Stomach smooth muscle (tissue), 2 donors: Measurements from ENCODE around the gene FCRLB.
"Not testable (repeated sequence)": the region's sequence is repeated elsewhere in the genome, so short reads cannot be mapped to it uniquely, and the experiment has no call there.

Experiments
- H3K27ac ChIP-seq: one replicate; pipeline ENCODE4 v1.7.0; 2013; ENCODE audit warnings: mild to moderate bottlenecking, low read length, inconsistent platforms
- H3K27me3 ChIP-seq, 2 donors: one replicate each; pipeline ENCODE4 v1.7.0; 2013; ENCODE audit warnings: low read length in 2 of 2; ENCODE audit not compliant: insufficient read depth in 2 of 2, control insufficient read depth in 1 of 2
- H3K36me3 ChIP-seq, 2 donors: one replicate each; pipeline ENCODE4 v1.7.0; 2013; ENCODE audit warnings: low read length in 2 of 2; ENCODE audit not compliant: control insufficient read depth in 2 of 2, insufficient read depth in 2 of 2
- H3K4me1 ChIP-seq: one replicate; pipeline ENCODE4 v1.7.0; 2013; ENCODE audit warnings: low read length; ENCODE audit not compliant: control insufficient read depth, insufficient read depth
- H3K4me3 ChIP-seq, 2 donors: one replicate each; pipeline ENCODE4 v1.7.0; 2013; ENCODE audit warnings: low read length in 2 of 2
- H3K9ac ChIP-seq, 2 donors: one replicate each; pipeline ENCODE4 v1.7.0; 2013; ENCODE audit warnings: low read length in 2 of 2, mild to moderate bottlenecking in 1 of 2
- H3K9me3 ChIP-seq, 2 donors: one replicate each; pipeline ENCODE4 v1.7.0; 2013; ENCODE audit warnings: low read length in 2 of 2; ENCODE audit not compliant: control insufficient read depth in 2 of 2
- donor health status: healthy.
- donor health status: Pancreatic carcinoma.

FCRLB gene

GRCh38 chr1:161693020-161693712, 28.2 kb upstream of the FCRLB start:
- not testable (repeated sequence) for H3K9me3 ChIP-seq, H3K36me3 ChIP-seq, H3K4me3 ChIP-seq, H3K27me3 ChIP-seq, H3K9ac ChIP-seq, H3K4me1 ChIP-seq, H3K27ac ChIP-seq

- not testable (repeated sequence) for H3K27ac ChIP-seq, H3K36me3 ChIP-seq, H3K9ac ChIP-seq, H3K4me1 ChIP-seq, H3K9me3 ChIP-seq, H3K4me3 ChIP-seq, H3K27me3 ChIP-seq
Observed at GRCh38 chr1:161698302-161698701, 23.0 kb upstream of the FCRLB start.

- Histone ChIP-seq H3K9me3 (peaks cover 0 to 2% of the 10 kb centered on the region in 2 donors), H3K36me3 (no peaks in the 10 kb centered on the region), H3K27ac (no peak overlapping the region), H3K9ac (no peak overlapping the region), H3K4me3 (no peak overlapping the region), H3K27me3 (no peaks in the 10 kb centered on the region), H3K4me1 (no peaks in the 10 kb centered on the region)
Observed at GRCh38 chr1:161702250-161702649, 19.1 kb upstream of the FCRLB start.

GRCh38 chr1:161705537-161705936, 15.8 kb upstream of the FCRLB start:
- no peaks in the 10 kb centered on the region for H3K36me3 ChIP-seq
- peaks cover 0 to 2% of the 10 kb centered on the region in 2 donors for H3K27me3 ChIP-seq
- H3K4me3 ChIP-seq: no peak overlapping the region
- H3K27ac ChIP-seq: no peak overlapping the region
- H3K9me3 ChIP-seq: no peaks in the 10 kb centered on the region
- H3K4me1 ChIP-seq: no peaks in the 10 kb centered on the region
- no peak overlapping the region for H3K9ac ChIP-seq

GRCh38 chr1:161706113-161706481, 15.2 kb upstream of the FCRLB start:
- no peak overlapping the region for H3K27ac ChIP-seq

GRCh38 chr1:161706482-161707347, 14.6 kb upstream of the FCRLB start, which contains the start of gene FCRLA:
Gene FCRLA (plus strand): TSS chr1:161707229. CDS start chr1:161707265, 36 bp downstream.
- H3K4me1 ChIP-seq: no peaks in the 10 kb centered on the region
- no peak within 1 kb of the TSS for H3K9ac ChIP-seq
- no peaks in the 10 kb centered on the region for H3K9me3 ChIP-seq
- no peak within 1 kb of the TSS for H3K4me3 ChIP-seq
- H3K36me3 ChIP-seq: no peaks in the 10 kb centered on the region
- H3K27ac ChIP-seq: no peak within 1 kb of the TSS
- H3K27me3 ChIP-seq: peaks cover 2 to 8% of the 10 kb centered on the region in 2 donors

More at GRCh38 chr1:161706113-161706481, 15.2 kb upstream of the FCRLB start:
- H3K4me3 ChIP-seq: no peak overlapping the region
- H3K36me3 ChIP-seq: no peaks in the 10 kb centered on the region
- no peaks in the 10 kb centered on the region for H3K9me3 ChIP-seq
- no peaks in the 10 kb centered on the region for H3K4me1 ChIP-seq
- peaks cover 2 to 3% of the 10 kb centered on the region in 2 donors for H3K27me3 ChIP-seq
- H3K9ac ChIP-seq: no peak overlapping the region

GRCh38 chr1:161707503-161707902, 13.8 kb upstream of the FCRLB start:
- H3K9me3 ChIP-seq: no peaks in the 10 kb centered on the region
- H3K4me3 ChIP-seq: no peak overlapping the region
- no peak overlapping the region for H3K27ac ChIP-seq
- H3K9ac ChIP-seq: no peak overlapping the region
- no peaks in the 10 kb centered on the region for H3K36me3 ChIP-seq
- peaks cover 2 to 8% of the 10 kb centered on the region in 2 donors for H3K27me3 ChIP-seq
- no peaks in the 10 kb centered on the region for H3K4me1 ChIP-seq

GRCh38 chr1:161709373-161709772, 12.0 kb upstream of the FCRLB start:
- no peaks in the 10 kb centered on the region for H3K9me3 ChIP-seq
- peaks cover 2 to 10% of the 10 kb centered on the region in 2 donors for H3K27me3 ChIP-seq
- no peaks in the 10 kb centered on the region for H3K36me3 ChIP-seq
- H3K4me1 ChIP-seq: no peaks in the 10 kb centered on the region
- H3K27ac ChIP-seq: no peak overlapping the region
- no peak overlapping the region for H3K9ac ChIP-seq
- H3K4me3 ChIP-seq: no peak overlapping the region

- Histone ChIP-seq H3K4me3 (no peak overlapping the region), H3K27me3 (peaks cover 8 to 12% of the 10 kb centered on the region in 2 donors), H3K9ac (no peak overlapping the region), H3K27ac (no peak overlapping the region), H3K9me3 (no peaks in the 10 kb centered on the region), H3K4me1 (no peaks in the 10 kb centered on the region), H3K36me3 (no peaks in the 10 kb centered on the region)
Observed at GRCh38 chr1:161710560-161710959, 10.8 kb upstream of the FCRLB start.

GRCh38 chr1:161718559-161719324, 2.6 kb upstream of the FCRLB start:
- Histone ChIP-seq H3K36me3 (no peaks in the 10 kb centered on the region), H3K9me3 (no peaks in the 10 kb centered on the region), H3K4me3 (no peak overlapping the region), H3K27ac (no peak overlapping the region), H3K27me3 (peaks cover 14 to 15% of the 10 kb centered on the region in 2 donors), H3K4me1 (no peaks in the 10 kb centered on the region), H3K9ac (no peak overlapping the region)
